NB4 (cell line): ENCODE data around the gene CALN1.

Source experiments
- DNase-seq: peaks from one replicate; pipeline ENCODE4 v3.0.0; 2010; ENCODE audit warnings: low read depth
- H3K4me3 ChIP-seq: one replicate; pipeline ENCODE4 v1.5.1; 2011; ENCODE audit warnings: mild to moderate bottlenecking, low read depth, low read length, moderate library complexity
- CTCF ChIP-seq: IDR thresholded peaks from one replicate; pipeline ENCODE4 v1.5.1; 2012; ENCODE audit warnings: low read depth, low read length
- MYC ChIP-seq: IDR thresholded peaks from 2 replicates; pipeline ENCODE4 v1.6.1; 2011; ENCODE audit warnings: low read depth, low read length
- POLR2A ChIP-seq: IDR thresholded peaks from 2 replicates; pipeline ENCODE4 v1.6.1; 2011; ENCODE audit warnings: mild to moderate bottlenecking; ENCODE audit not compliant: insufficient read length; ENCODE audit errors: extremely low read depth
- TF ChIP-seq, protein P1 (sequence below): IDR thresholded peaks from 2 replicates; pipeline ENCODE4 v1.6.1; 2011; ENCODE audit warnings: low read depth, low read length

CALN1 gene

DNA sequence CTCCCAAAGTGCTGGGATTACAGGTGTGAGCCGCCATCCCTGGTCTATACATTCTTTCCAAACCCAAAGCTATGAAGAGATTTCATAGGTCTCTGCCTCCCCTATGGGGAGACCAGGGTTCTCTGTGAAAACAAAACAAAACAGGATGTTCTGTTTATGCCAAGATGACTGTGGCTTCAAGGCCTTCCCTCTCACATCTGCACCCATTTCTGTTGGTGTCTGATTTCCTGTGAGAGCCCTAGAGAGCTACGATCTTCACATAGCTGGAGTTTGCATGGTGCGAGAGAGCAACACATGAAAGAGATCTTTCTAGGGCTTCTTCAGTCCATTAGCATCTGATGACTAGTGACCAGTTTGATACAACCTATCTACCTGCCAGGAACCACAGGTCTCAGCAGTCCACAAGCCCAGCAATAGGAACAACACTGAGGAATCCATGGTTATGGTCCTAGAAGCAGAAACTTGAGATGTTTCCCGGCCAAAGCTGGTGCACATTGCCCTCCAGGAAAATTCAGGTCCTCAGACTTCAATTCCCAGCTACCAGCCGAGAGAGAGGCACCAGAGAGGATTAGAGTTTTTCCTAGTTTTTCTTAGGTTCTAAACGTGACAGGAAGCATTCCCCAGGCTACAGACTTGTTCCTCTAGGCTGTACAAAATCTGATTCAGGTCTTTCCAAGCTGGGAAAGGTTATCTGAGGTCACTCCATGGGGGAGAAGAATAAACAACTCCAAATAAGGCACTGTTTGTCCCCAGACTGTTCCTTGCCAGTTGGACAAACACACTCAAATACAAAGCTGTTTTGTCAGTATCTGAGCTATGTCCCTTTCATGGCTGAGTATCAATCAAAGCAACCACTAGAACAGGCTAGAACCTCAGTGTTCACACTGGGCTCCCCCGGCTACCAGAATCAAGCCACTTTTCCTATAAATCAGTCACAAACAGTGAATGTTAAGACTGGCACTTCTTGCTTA, 259.7 kb downstream of the CALN1 start:
- no peak overlapping the region for H3K4me3 ChIP-seq
- DNase-seq, result no peak
- TF ChIP-seq POLR2A (no peak), CTCF (no peak), MYC (no peak)
- TF ChIP-seq, protein P1, sequence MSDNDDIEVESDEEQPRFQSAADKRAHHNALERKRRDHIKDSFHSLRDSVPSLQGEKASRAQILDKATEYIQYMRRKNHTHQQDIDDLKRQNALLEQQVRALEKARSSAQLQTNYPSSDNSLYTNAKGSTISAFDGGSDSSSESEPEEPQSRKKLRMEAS, result no peak

- no peak for TF ChIP-seq MYC
- no peak for TF ChIP-seq CTCF
- DNase-seq, result no peak
These were observed 271.6 kb downstream of the CALN1 start for GRCh38 chr7:72140566-72140965.

DNA sequence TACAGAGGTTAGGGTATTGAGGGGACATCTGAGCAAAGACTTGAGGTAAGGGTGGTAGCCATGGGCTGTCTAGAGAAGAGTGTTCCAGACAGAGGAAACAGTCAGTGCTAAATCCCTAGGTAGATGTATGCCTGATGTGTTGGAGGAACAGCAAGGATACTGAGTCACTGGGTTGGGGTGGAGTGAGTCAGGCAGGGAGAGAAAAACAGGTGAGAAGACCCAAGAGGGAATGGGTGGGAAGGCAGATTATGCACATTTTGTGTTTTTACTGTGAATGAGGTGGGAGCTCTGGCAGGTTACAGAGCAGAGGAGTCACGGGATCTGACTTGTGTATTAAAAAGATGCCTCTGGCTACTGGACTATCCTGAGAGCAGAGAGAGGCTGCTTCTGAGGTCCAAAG, 285.0 kb downstream of the CALN1 start:
- TF ChIP-seq CTCF (no peak), POLR2A (no peak), MYC (no peak)
- TF ChIP-seq, protein P1, result no peak
- no peak overlapping the region for H3K4me3 ChIP-seq
- no peak for DNase-seq

More at GRCh38 chr7:72140566-72140965, 271.6 kb downstream of the CALN1 start:
- H3K4me3 ChIP-seq, result no peak overlapping the region

- no peak overlapping the region for H3K4me3 ChIP-seq
- TF ChIP-seq MYC (no peak), CTCF (no peak), POLR2A (no peak)
- TF ChIP-seq, protein P1, result no peak
- DNase-seq, result no peak
These were observed 288.2 kb downstream of the CALN1 start for GRCh38 chr7:72123913-72124312.

- DNase-seq, result no peak
These were observed 293.8 kb downstream of the CALN1 start for GRCh38 chr7:72118366-72118765.

More at GRCh38 chr7:72118366-72118765, 293.8 kb downstream of the CALN1 start:
- no peak overlapping the region for H3K4me3 ChIP-seq
- TF ChIP-seq MYC (no peak), CTCF (no peak), POLR2A (no peak)
- TF ChIP-seq, protein P1, result no peak
